Peyer's patch (tissue), 4 donors: Measurements from ENCODE around the gene RASGRF2.

Experiments
- POLR2A ChIP-seq, 2 donors: fragments of 450-650 bp; IDR thresholded peaks; one replicate each; pipeline ENCODE4 v1.5.1; 2017; ENCODE audit warnings: antibody characterized with exemption in 2 of 2, mild to moderate bottlenecking in 2 of 2, moderate library complexity in 2 of 2
- TF ChIP-seq, protein P1 (sequence below), 6 experiments: fragments of 450-650 bp in 4 of 6; fragments of 200-600 bp in 2 of 6; sonication (generic) in 1 of 6; IDR thresholded peaks; one replicate each; pipeline ENCODE4 v1.5.1; 2017 to 2019; ENCODE audit warnings: antibody characterized with exemption in 6 of 6, mild to moderate bottlenecking in 3 of 6, moderate library complexity in 1 of 6

DNA sequence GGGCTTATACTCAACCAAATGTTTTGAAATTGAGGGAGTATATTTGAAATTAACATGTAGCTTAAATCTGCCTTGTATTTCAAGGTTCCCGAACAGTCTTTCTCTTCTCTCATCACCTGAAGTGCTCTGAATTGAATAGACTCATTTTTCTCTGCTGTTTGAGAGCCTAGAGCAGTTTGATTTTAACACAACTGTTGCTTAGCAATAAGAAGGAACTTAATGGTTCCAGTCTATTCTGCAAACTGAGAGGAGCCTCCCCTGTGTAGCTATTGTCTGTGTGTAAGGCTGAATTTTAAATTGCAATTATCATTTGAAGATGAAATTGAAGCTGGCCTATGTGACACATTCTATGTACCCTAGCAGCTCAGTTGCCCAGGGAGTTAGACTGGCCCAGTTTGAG, 185.9 kb downstream of the RASGRF2 start:
- TF ChIP-seq, protein P1, sequence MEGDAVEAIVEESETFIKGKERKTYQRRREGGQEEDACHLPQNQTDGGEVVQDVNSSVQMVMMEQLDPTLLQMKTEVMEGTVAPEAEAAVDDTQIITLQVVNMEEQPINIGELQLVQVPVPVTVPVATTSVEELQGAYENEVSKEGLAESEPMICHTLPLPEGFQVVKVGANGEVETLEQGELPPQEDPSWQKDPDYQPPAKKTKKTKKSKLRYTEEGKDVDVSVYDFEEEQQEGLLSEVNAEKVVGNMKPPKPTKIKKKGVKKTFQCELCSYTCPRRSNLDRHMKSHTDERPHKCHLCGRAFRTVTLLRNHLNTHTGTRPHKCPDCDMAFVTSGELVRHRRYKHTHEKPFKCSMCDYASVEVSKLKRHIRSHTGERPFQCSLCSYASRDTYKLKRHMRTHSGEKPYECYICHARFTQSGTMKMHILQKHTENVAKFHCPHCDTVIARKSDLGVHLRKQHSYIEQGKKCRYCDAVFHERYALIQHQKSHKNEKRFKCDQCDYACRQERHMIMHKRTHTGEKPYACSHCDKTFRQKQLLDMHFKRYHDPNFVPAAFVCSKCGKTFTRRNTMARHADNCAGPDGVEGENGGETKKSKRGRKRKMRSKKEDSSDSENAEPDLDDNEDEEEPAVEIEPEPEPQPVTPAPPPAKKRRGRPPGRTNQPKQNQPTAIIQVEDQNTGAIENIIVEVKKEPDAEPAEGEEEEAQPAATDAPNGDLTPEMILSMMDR (IDR thresholded peaks at IDR 0.05) = no peak
- TF ChIP-seq POLR2A (IDR thresholded peaks at IDR 0.05) = no peak
